Measurements from ENCODE around the gene MYO15B. TPM values are rescaled to one million over a fixed set of nuclear protein-coding genes. Genes with fewer than 3 reads are reported as not detected.

The MYO15B gene
- total and polyA plus RNA-seq, 2 experiments from 2014 or later = 1.3 to 7.2 TPM

- Histone ChIP-seq H3K4me3 (no peak overlapping the region), H2AFZ (no peak overlapping the region), H3K4me2 (ENCODE audit: unreplicated experiment) (no peak overlapping the region), H3K27me3 (replicated peaks; ENCODE audit: insufficient read depth) (no peaks in the 10 kb centered on the region), H3K9me2 (ENCODE audit: insufficient read depth) (no peaks in the 10 kb centered on the region), H3F3A (ENCODE audit: insufficient read depth) (no peaks in the 10 kb centered on the region), H3K36me3 (ENCODE audit: low read depth) (no peaks in the 10 kb centered on the region), H3K4me1 (ENCODE audit: insufficient read depth) (no peaks in the 10 kb centered on the region), H3K27ac (no peak overlapping the region), H3K9me3 (ENCODE audit: low read depth) (no peaks in the 10 kb centered on the region), H3K9ac (no peak overlapping the region), H4K20me1 (ENCODE audit: insufficient read depth) (no peaks in the 10 kb centered on the region), H3K79me2 (ENCODE audit: insufficient read depth) (no peaks in the 10 kb centered on the region)
- in situ Hi-C loops (cut with MboI) = no loop called here
- WGBS, 2 experiments (ENCODE audit: low coverage in 1 of 2, low lambda C conversion rate in 2 of 2, missing lambda C conversion rate in 2 of 2) = 84 to 88% methylated on average over 8 of the region's 8 CpGs
- no peak for DNase-seq
- TF ChIP-seq EZH2phosphoT487 (IDR thresholded peaks at IDR 0.05; ENCODE audit: insufficient read depth, low read depth) (no peak), EZH2 (IDR thresholded peaks at IDR 0.05; ENCODE audit: insufficient read depth, poor library complexity, severe bottlenecking) (no peak)
Observed at GRCh38 chr17:75553295-75554110, 34.1 kb upstream of the MYO15B start.

DNA sequence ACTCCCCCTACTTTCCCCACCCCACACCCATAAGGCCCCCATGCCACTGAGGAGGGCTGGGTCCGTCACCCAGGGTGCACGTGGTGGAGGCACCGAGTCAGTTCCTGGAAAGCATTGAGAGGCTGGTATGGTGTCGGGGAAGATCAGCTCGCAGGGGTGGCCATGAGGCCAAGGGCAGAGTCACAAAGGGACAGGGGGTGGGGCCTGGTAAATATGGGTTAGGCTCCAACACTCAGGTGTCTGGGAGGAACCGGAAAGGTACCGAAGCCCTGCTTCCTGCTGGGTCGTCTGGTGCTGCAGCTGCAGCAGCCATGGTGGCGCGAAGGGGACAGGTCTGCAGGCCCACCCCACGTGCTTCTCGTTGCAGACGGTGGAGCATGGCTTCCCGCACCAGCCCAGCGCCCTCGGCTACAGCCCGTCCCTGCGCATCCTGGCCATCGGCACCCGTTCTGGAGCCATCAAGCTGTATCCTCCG lies 31.9 kb upstream of the MYO15B start:
- no peaks in the 10 kb centered on the region for H3K79me2 ChIP-seq (ENCODE audit: insufficient read depth)
- H3K9me2 ChIP-seq (ENCODE audit: insufficient read depth) = no peaks in the 10 kb centered on the region
- H3K9ac ChIP-seq = no peak overlapping the region
- H3K36me3 ChIP-seq (ENCODE audit: low read depth) = no peaks in the 10 kb centered on the region
- in situ Hi-C loops (cut with MboI) = no loop called here
- H3K4me2 ChIP-seq (ENCODE audit: unreplicated experiment) = no peak overlapping the region
- 84 to 86% methylated on average over 20 to 21 of the region's 21 CpGs for WGBS, 2 experiments (ENCODE audit: low coverage in 1 of 2, low lambda C conversion rate in 2 of 2, missing lambda C conversion rate in 2 of 2)
- no peak for TF ChIP-seq EZH2phosphoT487 (IDR thresholded peaks at IDR 0.05; ENCODE audit: insufficient read depth, low read depth)
- TF ChIP-seq EZH2 (IDR thresholded peaks at IDR 0.05; ENCODE audit: insufficient read depth, poor library complexity, severe bottlenecking) = no peak
- no peak overlapping the region for H3K4me3 ChIP-seq
- no peak for DNase-seq
- no peaks in the 10 kb centered on the region for H3K9me3 ChIP-seq (ENCODE audit: low read depth)
- H3K27ac ChIP-seq = no peak overlapping the region
- no peaks in the 10 kb centered on the region for H3K4me1 ChIP-seq (ENCODE audit: insufficient read depth)
- H3K27me3 ChIP-seq (replicated peaks; ENCODE audit: insufficient read depth) = no peaks in the 10 kb centered on the region
- no peaks in the 10 kb centered on the region for H3F3A ChIP-seq (ENCODE audit: insufficient read depth)
- H4K20me1 ChIP-seq (ENCODE audit: insufficient read depth) = no peaks in the 10 kb centered on the region
- no peak overlapping the region for H2AFZ ChIP-seq

GRCh38 chr17:75557075-75557851 lies 30.3 kb upstream of the MYO15B start:
- H3K4me2 ChIP-seq (ENCODE audit: unreplicated experiment) = no peak overlapping the region
- in situ Hi-C loops (cut with MboI) = no loop called here
- no peak overlapping the region for H3K27ac ChIP-seq
- no peaks in the 10 kb centered on the region for H3K36me3 ChIP-seq (ENCODE audit: low read depth)
- H3K9me3 ChIP-seq (ENCODE audit: low read depth) = no peaks in the 10 kb centered on the region
- TF ChIP-seq EZH2 (IDR thresholded peaks at IDR 0.05; ENCODE audit: insufficient read depth, poor library complexity, severe bottlenecking) = no peak
- no peak for TF ChIP-seq EZH2phosphoT487 (IDR thresholded peaks at IDR 0.05; ENCODE audit: insufficient read depth, low read depth)
- no peaks in the 10 kb centered on the region for H3K79me2 ChIP-seq (ENCODE audit: insufficient read depth)
- peak; percentile 32 for DNase-seq
- WGBS, 2 experiments (ENCODE audit: low coverage in 1 of 2, low lambda C conversion rate in 2 of 2, missing lambda C conversion rate in 2 of 2) = 48 to 52% methylated on average over 15 of the region's 15 CpGs
- no peaks in the 10 kb centered on the region for H4K20me1 ChIP-seq (ENCODE audit: insufficient read depth)
- H3K4me3 ChIP-seq = no peak overlapping the region
- no peak overlapping the region for H3K9ac ChIP-seq
- no peak overlapping the region for H2AFZ ChIP-seq
- H3K4me1 ChIP-seq (ENCODE audit: insufficient read depth) = 0 out of 2 replicates have a peak, but pooled peaks cover 5% of the 10 kb centered on the region
- H3F3A ChIP-seq (ENCODE audit: insufficient read depth) = no peaks in the 10 kb centered on the region
- no peaks in the 10 kb centered on the region for H3K9me2 ChIP-seq (ENCODE audit: insufficient read depth)
- no peaks in the 10 kb centered on the region for H3K27me3 ChIP-seq (replicated peaks; ENCODE audit: insufficient read depth)

GRCh38 chr17:75557852-75558665 lies 29.5 kb upstream of the MYO15B start:
- H2AFZ ChIP-seq = no peak overlapping the region
- no peak overlapping the region for H3K9ac ChIP-seq
- no peaks in the 10 kb centered on the region for H3K79me2 ChIP-seq (ENCODE audit: insufficient read depth)
- TF ChIP-seq EZH2 (IDR thresholded peaks at IDR 0.05; ENCODE audit: insufficient read depth, poor library complexity, severe bottlenecking) = no peak
- no peak for TF ChIP-seq EZH2phosphoT487 (IDR thresholded peaks at IDR 0.05; ENCODE audit: insufficient read depth, low read depth)
- no peaks in the 10 kb centered on the region for H3K9me3 ChIP-seq (ENCODE audit: low read depth)
- no peaks in the 10 kb centered on the region for H3F3A ChIP-seq (ENCODE audit: insufficient read depth)
- in situ Hi-C loops (cut with MboI) = no loop called here
- no peaks in the 10 kb centered on the region for H3K9me2 ChIP-seq (ENCODE audit: insufficient read depth)
- no peak overlapping the region for H3K27ac ChIP-seq
- no peak overlapping the region for H3K4me3 ChIP-seq
- 0 out of 2 replicates have a peak, but pooled peaks cover 5% of the 10 kb centered on the region for H3K4me1 ChIP-seq (ENCODE audit: insufficient read depth)
- no peaks in the 10 kb centered on the region for H4K20me1 ChIP-seq (ENCODE audit: insufficient read depth)
- DNase-seq = no peak
- H3K4me2 ChIP-seq (ENCODE audit: unreplicated experiment) = no peak overlapping the region
- no peaks in the 10 kb centered on the region for H3K36me3 ChIP-seq (ENCODE audit: low read depth)
- H3K27me3 ChIP-seq (replicated peaks; ENCODE audit: insufficient read depth) = no peaks in the 10 kb centered on the region
- WGBS, 2 experiments (ENCODE audit: low coverage in 1 of 2, low lambda C conversion rate in 2 of 2, missing lambda C conversion rate in 2 of 2) = 75 to 80% methylated on average over 18 of the region's 18 CpGs
